RKO (cell line): ENCODE results near the gene C5orf47.

Source experiments
- DNase-seq: peaks from one replicate; pipeline ENCODE4 v3.0.0-alpha.2; 2016; ENCODE audit warnings: low spot score

The C5orf47 gene

DNA sequence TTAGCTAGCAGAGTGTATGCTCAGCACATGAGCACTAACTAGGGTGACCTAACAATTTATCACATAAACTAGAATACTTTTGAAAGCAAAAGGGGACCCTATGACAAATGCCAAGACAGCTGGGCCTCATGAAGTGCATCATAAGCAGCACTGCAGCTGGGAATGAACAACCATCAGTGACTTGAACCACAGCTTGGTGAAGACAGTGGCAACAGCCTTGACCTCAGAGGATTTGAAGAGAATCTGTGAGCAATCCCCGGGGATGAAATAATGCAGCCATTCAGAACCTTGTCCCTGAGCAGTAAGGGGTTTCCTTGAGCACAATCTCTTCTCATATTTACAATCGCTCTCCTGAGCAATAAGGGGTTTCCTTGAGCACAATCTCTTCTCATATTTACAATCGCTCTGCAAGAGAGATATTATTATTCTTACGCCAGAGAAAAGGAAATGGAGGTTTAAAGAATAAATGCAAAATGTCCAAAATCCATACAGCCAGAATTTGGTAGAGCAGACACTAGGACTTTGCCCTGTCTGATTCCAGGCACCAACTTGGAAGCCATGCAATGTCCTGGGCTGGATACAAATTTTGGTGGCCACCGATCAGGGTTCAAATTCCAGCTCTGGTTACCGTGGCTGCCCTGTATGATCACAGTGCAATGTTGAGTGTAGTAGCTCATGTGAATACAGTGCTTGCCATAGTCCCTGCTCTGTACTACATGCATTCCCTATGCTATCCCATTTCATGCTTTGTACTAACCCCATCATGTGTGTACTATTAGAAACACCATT, 55.7 kb downstream of the C5orf47 start:
- no peak for DNase-seq

DNA sequence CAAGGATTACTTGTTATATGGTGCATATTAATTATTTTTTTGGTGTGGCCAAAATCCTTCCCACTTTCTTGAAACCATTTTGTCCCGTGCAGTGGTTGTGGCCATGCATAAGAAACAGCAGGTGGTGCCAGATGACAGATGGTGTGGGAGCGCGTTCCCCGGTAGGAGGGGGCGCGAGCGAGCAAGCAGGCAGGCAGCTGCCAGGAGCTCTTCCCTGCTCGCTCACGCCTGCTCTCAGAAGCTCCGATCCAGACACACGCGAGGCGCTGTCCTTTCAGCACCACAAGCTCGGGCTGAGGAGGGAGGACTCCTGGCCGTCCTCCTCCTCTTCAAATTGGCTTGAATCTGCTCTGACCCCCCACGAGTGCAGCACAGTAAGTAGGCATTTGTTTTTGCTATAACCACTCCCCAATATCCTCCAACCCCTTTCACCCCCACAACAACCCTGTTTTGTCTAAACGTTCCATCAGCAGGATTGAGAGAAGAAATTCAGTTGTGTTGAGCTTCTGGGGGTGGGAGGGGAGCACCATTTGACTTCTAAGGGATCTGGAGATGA, 56.6 kb downstream of the C5orf47 start, which contains the start of gene NSG2:
TSS of gene NSG2 (plus strand) at position 237 of the 556 bp plus-strand sequence. CDS start 1,050 bp downstream, outside the sequence.
- peak; percentile 92 for DNase-seq

DNA sequence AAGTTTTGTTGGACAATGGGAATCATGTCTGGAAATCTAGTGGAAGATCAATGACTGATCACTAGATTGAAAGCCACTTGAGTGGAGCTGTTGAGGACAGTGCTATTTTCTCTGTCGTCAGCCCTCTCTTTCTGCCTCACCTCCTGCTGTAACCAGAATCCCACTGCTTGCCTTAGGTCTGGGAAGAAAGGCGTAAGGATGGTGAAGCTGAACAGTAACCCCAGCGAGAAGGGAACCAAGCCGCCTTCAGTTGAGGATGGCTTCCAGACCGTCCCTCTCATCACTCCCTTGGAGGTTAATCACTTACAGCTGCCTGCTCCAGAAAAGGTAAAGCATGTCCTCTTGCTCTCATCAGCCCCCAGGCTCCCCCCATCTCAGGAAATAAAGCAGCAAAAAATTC, 57.6 kb downstream of the C5orf47 start:
- DNase-seq: no peak

DNA sequence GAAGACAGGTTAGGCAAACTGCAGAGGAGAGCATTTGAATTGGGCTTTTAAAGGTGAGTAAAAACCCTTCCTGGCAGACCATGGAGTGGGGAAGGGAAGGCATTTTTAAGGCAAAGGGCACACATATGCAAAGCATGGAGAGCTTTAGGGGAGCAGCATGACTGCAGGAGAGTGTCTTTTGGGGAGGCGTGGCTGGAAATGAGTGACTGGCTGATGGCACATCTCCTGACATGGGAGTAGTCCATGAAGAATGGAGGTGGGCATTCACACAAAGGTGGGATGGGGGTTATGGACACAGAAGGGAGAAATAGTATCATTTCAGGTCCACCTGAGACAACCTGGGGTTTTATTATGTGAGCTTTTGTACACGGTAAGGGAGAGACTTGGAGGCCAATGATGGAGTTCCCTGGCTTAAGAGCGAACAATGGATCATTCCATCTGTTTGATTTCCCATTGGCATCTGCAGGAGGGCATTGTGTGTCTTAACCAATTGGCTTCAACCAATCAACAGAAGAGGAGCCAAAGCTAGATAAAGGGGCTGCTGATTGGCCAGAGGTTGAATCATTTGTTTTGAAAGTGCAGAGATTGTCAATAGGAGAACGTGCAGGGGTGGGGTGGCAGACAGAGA, 58.6 kb downstream of the C5orf47 start:
- DNase-seq: no peak

DNA sequence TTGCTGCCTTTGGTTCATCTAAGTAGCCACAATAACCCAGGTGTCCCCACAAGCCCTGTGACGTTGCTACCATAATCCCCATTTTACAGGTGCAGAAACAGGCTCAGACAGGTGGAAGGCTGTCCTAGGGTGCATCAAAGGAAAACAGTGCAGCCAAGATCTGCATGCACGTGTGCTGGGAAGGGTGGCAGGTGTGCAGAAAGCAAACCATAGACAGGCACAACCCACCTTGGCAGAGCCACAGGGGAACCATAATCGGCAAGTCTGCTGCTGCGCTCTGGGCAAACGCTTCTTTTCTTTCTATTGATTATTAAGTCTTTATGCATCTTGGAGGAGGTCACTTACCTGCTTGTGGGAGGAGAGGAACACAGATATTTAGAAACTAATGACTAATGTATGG, 63.7 kb downstream of the C5orf47 start:
- no peak for DNase-seq

DNA sequence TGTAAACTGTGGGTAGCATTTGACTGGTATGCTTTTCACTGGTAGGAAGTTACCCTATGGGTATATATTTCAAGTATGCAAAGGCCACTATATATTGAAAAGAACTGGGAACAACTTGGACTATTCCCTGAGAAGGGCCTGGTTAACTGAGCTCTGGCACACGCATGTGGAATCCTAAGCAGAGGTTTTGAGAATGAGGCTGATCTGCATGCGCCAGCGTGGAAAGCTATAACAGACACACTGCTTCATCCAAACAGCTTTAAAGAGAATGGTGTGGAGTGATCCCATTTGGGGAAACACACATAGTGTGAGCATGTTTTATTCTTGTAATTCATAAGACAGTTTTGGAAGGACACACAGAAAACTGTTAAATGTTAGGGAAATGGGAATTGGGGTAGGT, 64.9 kb downstream of the C5orf47 start:
- no peak for DNase-seq
